ENCODE data around the gene STIMATE. TPM values are rescaled to one million over a fixed set of nuclear protein-coding genes. Genes with fewer than 3 reads are reported as not detected.

The STIMATE gene
- total RNA-seq, 4 donors from 2014 or later: 8.2 to 33.0 (median 16.4) TPM

DNA sequence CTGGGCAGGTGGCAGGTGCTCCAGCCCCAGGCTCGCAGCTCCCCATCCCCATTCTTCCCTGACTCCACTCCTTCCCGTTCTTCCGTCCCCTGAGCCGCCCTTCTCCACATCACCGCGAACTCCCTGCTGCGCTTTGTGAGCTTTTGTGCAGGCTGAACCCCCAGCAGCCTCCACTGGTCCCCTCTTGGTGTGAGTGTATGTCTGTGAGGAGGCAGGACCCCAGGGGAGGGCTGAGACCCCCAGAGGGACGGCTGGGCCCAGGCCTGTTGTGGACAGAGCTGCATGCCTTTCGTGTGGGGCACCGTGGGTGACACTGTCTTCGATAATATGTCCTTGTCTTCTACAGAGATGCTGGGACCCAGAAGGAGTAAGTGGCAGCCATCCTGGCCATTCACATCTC lies 110.1 kb downstream of the STIMATE start:
- Histone ChIP-seq H3K4me1 (no peaks in the 10 kb centered on the region), H3K27me3 (no peaks in the 10 kb centered on the region), H3K27ac (no peak overlapping the region), H3K9me3 (no peaks in the 10 kb centered on the region), H3K4me3 (no peak overlapping the region), H3K36me3 (no peaks in the 10 kb centered on the region)
- intact Hi-C loops (cut with DNase I; ENCODE audit: low total_unique reads): no loop called here
- in situ Hi-C loops (cut with MboI; ENCODE audit: low pct_ligation_motif_present in 1 of 4, low pct_unique_long_range_greater_than_20kb in 1 of 4, low sequenced_read_pairs in 3 of 4): no loop called here
- no peak for TF ChIP-seq EP300 (IDR thresholded peaks at IDR 0.05; ENCODE audit: low read depth)
- TF ChIP-seq, protein P1, sequence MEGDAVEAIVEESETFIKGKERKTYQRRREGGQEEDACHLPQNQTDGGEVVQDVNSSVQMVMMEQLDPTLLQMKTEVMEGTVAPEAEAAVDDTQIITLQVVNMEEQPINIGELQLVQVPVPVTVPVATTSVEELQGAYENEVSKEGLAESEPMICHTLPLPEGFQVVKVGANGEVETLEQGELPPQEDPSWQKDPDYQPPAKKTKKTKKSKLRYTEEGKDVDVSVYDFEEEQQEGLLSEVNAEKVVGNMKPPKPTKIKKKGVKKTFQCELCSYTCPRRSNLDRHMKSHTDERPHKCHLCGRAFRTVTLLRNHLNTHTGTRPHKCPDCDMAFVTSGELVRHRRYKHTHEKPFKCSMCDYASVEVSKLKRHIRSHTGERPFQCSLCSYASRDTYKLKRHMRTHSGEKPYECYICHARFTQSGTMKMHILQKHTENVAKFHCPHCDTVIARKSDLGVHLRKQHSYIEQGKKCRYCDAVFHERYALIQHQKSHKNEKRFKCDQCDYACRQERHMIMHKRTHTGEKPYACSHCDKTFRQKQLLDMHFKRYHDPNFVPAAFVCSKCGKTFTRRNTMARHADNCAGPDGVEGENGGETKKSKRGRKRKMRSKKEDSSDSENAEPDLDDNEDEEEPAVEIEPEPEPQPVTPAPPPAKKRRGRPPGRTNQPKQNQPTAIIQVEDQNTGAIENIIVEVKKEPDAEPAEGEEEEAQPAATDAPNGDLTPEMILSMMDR (IDR thresholded peaks at IDR 0.05): no peak
- no peak for TF ChIP-seq POLR2A (IDR thresholded peaks at IDR 0.05)
- TF ChIP-seq POLR2AphosphoS5 (IDR thresholded peaks at IDR 0.05): no peak
- 77 to 83% methylated on average over 4 to 11 of the region's 11 CpGs for WGBS, 2 donors (ENCODE audit: low coverage in 1 of 2)
- no peak for DNase-seq

Small RNAs within 50 kb of the gene (small RNA-seq; reads per million reads assigned to genes)
- gene MIR8064 (0 reads per million in 4 donors), gene MUSTN1 (0 reads per million in 4 donors)

Other genes with a start within 250 kb of the STIMATE start
- 100 to 1,000 TPM in 2 of 4 donors, 10 to 100 TPM in 2; 60.3 to 335 (median 134) TPM for gene PBRM1, start 211.6 kb downstream of the STIMATE start, total RNA-seq
- 10 to 100 TPM; 19.1 to 54.5 (median 37.4) TPM for gene GNL3, start 211.5 kb downstream of the STIMATE start, total RNA-seq
- 10 to 100 TPM in 3 of 4 donors, not detected in 1; 34.3 to 52.6 (median 37.2) TPM for gene GLT8D1, start 191.8 kb downstream of the STIMATE start, total RNA-seq
- 100 to 1,000 TPM in 2 of 4 donors, 10 to 100 TPM in 2; 24.3 to 120 (median 70.5) TPM for gene SPCS1, start 191.4 kb downstream of the STIMATE start, total RNA-seq
- 10 to 100 TPM; 14.6 to 35.0 (median 22.1) TPM for gene NEK4, start 126.6 kb downstream of the STIMATE start, total RNA-seq
- gene ITIH1, start 119.9 kb downstream of the STIMATE start, total RNA-seq: not detected
- gene ITIH3, start 102.8 kb downstream of the STIMATE start, total RNA-seq: 1 to 10 TPM in 1 of 4 donors, under 1 TPM in 1, not detected in 2; 0.27 to 1.6 TPM
- 1 to 10 TPM in 3 of 4 donors, under 1 TPM in 1; 0.60 to 9.5 (median 4.9) TPM for gene ITIH4, start 66.9 kb downstream of the STIMATE start, total RNA-seq
- gene MUSTN1, start 62.5 kb downstream of the STIMATE start, total RNA-seq: 10 to 100 TPM in 2 of 4 donors, 1 to 10 TPM in 2; 3.0 to 26.5 (median 11.8) TPM
- 10 to 100 TPM in 2 of 4 donors, 1 to 10 TPM in 2; 1.9 to 33.0 (median 18.1) TPM for gene SFMBT1, start 148.5 kb upstream of the STIMATE start, total RNA-seq
- 10 to 100 TPM in 1 of 4 donors, 1 to 10 TPM in 3; 2.2 to 10.3 (median 8.5) TPM for gene RFT1, start 232.9 kb upstream of the STIMATE start, total RNA-seq